HEK293 (cell line): ENCODE results near the gene ARPIN.
A peak's percentile ranks its signal among the peaks of the same experiment; 100 is the strongest.

Source experiments
- CTCF ChIP-seq: fragments of 450-650 bp; formaldehyde crosslinking; IDR thresholded peaks from 2 replicates; pipeline ENCODE4 v1.5.1; 2016; ENCODE audit warnings: missing biosample characterization, missing genetic modification characterization
- ZBTB21 ChIP-seq: fragments of 450-650 bp; formaldehyde crosslinking; IDR thresholded peaks from 2 replicates; pipeline ENCODE4 v1.5.1; 2017; ENCODE audit warnings: missing biosample characterization, missing genetic modification characterization
- ZNF121 ChIP-seq: fragments of 450-650 bp; formaldehyde crosslinking; IDR thresholded peaks from 2 replicates; pipeline ENCODE4 v1.5.1; 2016; ENCODE audit warnings: missing biosample characterization, missing genetic modification characterization
- ZNF335 ChIP-seq: fragments of 450-650 bp; formaldehyde crosslinking; conservative IDR thresholded peaks from 2 replicates; pipeline ENCODE4 v1.5.1; 2016; ENCODE audit warnings: missing biosample characterization, missing genetic modification characterization
- ZNF398 ChIP-seq: fragments of 450-650 bp; formaldehyde crosslinking; IDR thresholded peaks from 2 replicates; pipeline ENCODE4 v1.5.1; 2017; ENCODE audit warnings: missing biosample characterization, missing genetic modification characterization

GRCh38 chr15:89912145-89912673, 543 bp downstream of the ARPIN start:
- TF ChIP-seq ZBTB21 (tag by site-specific recombination) (0 out of 2 replicates have a peak, but pooled peaks have one; percentile 43), CTCF (tag by site-specific recombination) (no peak), ZNF335 (tag by site-specific recombination) (peak; percentile 94), ZNF398 (tag by site-specific recombination) (peak; percentile 59), ZNF121 (tag by site-specific recombination) (no peak)
